Measurements from ENCODE around the gene AKR1A1.
"Not testable (repeated sequence)": the region's sequence is repeated elsewhere in the genome, so short reads cannot be mapped to it uniquely, and the experiment has no call there.

Gene AKR1A1

GRCh38 chr1:45513532-45514260 is 36.9 kb upstream of the AKR1A1 start:
- not testable (repeated sequence) for H3K4me1 ChIP-seq (ENCODE audit: control insufficient read depth, insufficient read depth, low read length); H3K27me3 ChIP-seq (replicated peaks; ENCODE audit: control insufficient read depth, insufficient read depth, low read length); H3K9me3 ChIP-seq (ENCODE audit: control insufficient read depth, low read length); H3K4me3 ChIP-seq (ENCODE audit: low read length); H3K9ac ChIP-seq (ENCODE audit: low read length)
- peak; percentile 49 for DNase-seq (ENCODE audit: low read depth)
- H3K36me3 ChIP-seq (ENCODE audit: control insufficient read depth, insufficient read depth, low read length, severe bottlenecking): peaks cover 93% of the 10 kb centered on the region

GRCh38 chr1:45516036-45516435 is 34.6 kb upstream of the AKR1A1 start:
- peaks cover 71% of the 10 kb centered on the region for H3K36me3 ChIP-seq (ENCODE audit: control insufficient read depth, insufficient read depth, low read length, severe bottlenecking)
- H3K27me3 ChIP-seq (replicated peaks; ENCODE audit: control insufficient read depth, insufficient read depth, low read length): no peaks in the 10 kb centered on the region
- H3K9me3 ChIP-seq (ENCODE audit: control insufficient read depth, low read length): no peaks in the 10 kb centered on the region
- H3K9ac ChIP-seq (ENCODE audit: low read length): no peak overlapping the region
- peaks cover 14% of the 10 kb centered on the region for H3K4me1 ChIP-seq (ENCODE audit: control insufficient read depth, insufficient read depth, low read length)
- DNase-seq (ENCODE audit: low read depth): no peak
- H3K4me3 ChIP-seq (ENCODE audit: low read length): no peak overlapping the region

- H3K4me3 ChIP-seq (ENCODE audit: low read length): no peak overlapping the region
- no peak for DNase-seq (ENCODE audit: low read depth)
- H3K4me1 ChIP-seq (ENCODE audit: control insufficient read depth, insufficient read depth, low read length): peaks cover 14% of the 10 kb centered on the region
- H3K36me3 ChIP-seq (ENCODE audit: control insufficient read depth, insufficient read depth, low read length, severe bottlenecking): peaks cover 67% of the 10 kb centered on the region
- no peaks in the 10 kb centered on the region for H3K9me3 ChIP-seq (ENCODE audit: control insufficient read depth, low read length)
- no peak overlapping the region for H3K9ac ChIP-seq (ENCODE audit: low read length)
- no peaks in the 10 kb centered on the region for H3K27me3 ChIP-seq (replicated peaks; ENCODE audit: control insufficient read depth, insufficient read depth, low read length)
Measured at GRCh38 chr1:45516465-45516864, 34.2 kb upstream of the AKR1A1 start.

GRCh38 chr1:45518366-45518765 is 32.3 kb upstream of the AKR1A1 start:
- not testable (repeated sequence) for H3K9ac ChIP-seq (ENCODE audit: low read length); H3K27me3 ChIP-seq (replicated peaks; ENCODE audit: control insufficient read depth, insufficient read depth, low read length); H3K4me3 ChIP-seq (ENCODE audit: low read length); DNase-seq (ENCODE audit: low read depth); H3K9me3 ChIP-seq (ENCODE audit: control insufficient read depth, low read length)
- peaks cover 22% of the 10 kb centered on the region for H3K4me1 ChIP-seq (ENCODE audit: control insufficient read depth, insufficient read depth, low read length)
- peaks cover 49% of the 10 kb centered on the region for H3K36me3 ChIP-seq (ENCODE audit: control insufficient read depth, insufficient read depth, low read length, severe bottlenecking)

- DNase-seq (ENCODE audit: low read depth): no peak
- Histone ChIP-seq H3K4me1 (ENCODE audit: control insufficient read depth, insufficient read depth, low read length) (peaks cover 22% of the 10 kb centered on the region), H3K36me3 (ENCODE audit: control insufficient read depth, insufficient read depth, low read length, severe bottlenecking) (peaks cover 44% of the 10 kb centered on the region), H3K27me3 (replicated peaks; ENCODE audit: control insufficient read depth, insufficient read depth, low read length) (no peaks in the 10 kb centered on the region), H3K4me3 (ENCODE audit: low read length) (peak overlapping the region; percentile 92), H3K9me3 (ENCODE audit: control insufficient read depth, low read length) (no peaks in the 10 kb centered on the region), H3K9ac (ENCODE audit: low read length) (peak overlapping the region; percentile 40)
Measured at GRCh38 chr1:45518910-45519309, 31.7 kb upstream of the AKR1A1 start.

- not testable (repeated sequence) for DNase-seq (ENCODE audit: low read depth)
- Histone ChIP-seq H3K4me3 (ENCODE audit: low read length) (peak overlapping the region; percentile 92), H3K36me3 (ENCODE audit: control insufficient read depth, insufficient read depth, low read length, severe bottlenecking) (peaks cover 35% of the 10 kb centered on the region)
Measured at GRCh38 chr1:45519774-45520173, 30.9 kb upstream of the AKR1A1 start.

GRCh38 chr1:45521413-45522323 is 29.0 kb upstream of the AKR1A1 start, which contains the start of gene PRDX1:
Gene PRDX1 (minus strand): TSS chr1:45521884. CDS start chr1:45519043, 2,841 bp downstream.
- H3K9ac ChIP-seq (ENCODE audit: low read length): peak within 1 kb of the TSS; percentile 94
- peak; percentile 98 for DNase-seq (ENCODE audit: low read depth)
- peaks cover 18% of the 10 kb centered on the region for H3K4me1 ChIP-seq (ENCODE audit: control insufficient read depth, insufficient read depth, low read length)
- peak within 1 kb of the TSS; percentile 92 for H3K4me3 ChIP-seq (ENCODE audit: low read length)
- H3K27me3 ChIP-seq (replicated peaks; ENCODE audit: control insufficient read depth, insufficient read depth, low read length): no peaks in the 10 kb centered on the region
- no peaks in the 10 kb centered on the region for H3K9me3 ChIP-seq (ENCODE audit: control insufficient read depth, low read length)
- peaks cover 18% of the 10 kb centered on the region for H3K36me3 ChIP-seq (ENCODE audit: control insufficient read depth, insufficient read depth, low read length, severe bottlenecking)

More at GRCh38 chr1:45519774-45520173, 30.9 kb upstream of the AKR1A1 start:
- not testable (repeated sequence) for H3K9me3 ChIP-seq (ENCODE audit: control insufficient read depth, low read length); H3K27me3 ChIP-seq (replicated peaks; ENCODE audit: control insufficient read depth, insufficient read depth, low read length)
- Histone ChIP-seq H3K4me1 (ENCODE audit: control insufficient read depth, insufficient read depth, low read length) (peaks cover 22% of the 10 kb centered on the region), H3K9ac (ENCODE audit: low read length) (peak overlapping the region; percentile 94)

- Histone ChIP-seq H3K4me1 (ENCODE audit: control insufficient read depth, insufficient read depth, low read length) (peaks cover 18% of the 10 kb centered on the region), H3K4me3 (ENCODE audit: low read length) (peak overlapping the region; percentile 92), H3K27me3 (replicated peaks; ENCODE audit: control insufficient read depth, insufficient read depth, low read length) (no peaks in the 10 kb centered on the region), H3K9ac (ENCODE audit: low read length) (peak overlapping the region; percentile 94), H3K9me3 (ENCODE audit: control insufficient read depth, low read length) (no peaks in the 10 kb centered on the region), H3K36me3 (ENCODE audit: control insufficient read depth, insufficient read depth, low read length, severe bottlenecking) (peaks cover 9% of the 10 kb centered on the region)
- DNase-seq (ENCODE audit: low read depth): no peak
Measured at GRCh38 chr1:45522324-45523104, 28.1 kb upstream of the AKR1A1 start.

GRCh38 chr1:45523516-45523915 is 27.1 kb upstream of the AKR1A1 start:
- H3K27me3 ChIP-seq (replicated peaks; ENCODE audit: control insufficient read depth, insufficient read depth, low read length); DNase-seq (ENCODE audit: low read depth); H3K36me3 ChIP-seq (ENCODE audit: control insufficient read depth, insufficient read depth, low read length, severe bottlenecking); H3K9me3 ChIP-seq (ENCODE audit: control insufficient read depth, low read length); H3K9ac ChIP-seq (ENCODE audit: low read length); H3K4me3 ChIP-seq (ENCODE audit: low read length): not testable (repeated sequence)
- peaks cover 18% of the 10 kb centered on the region for H3K4me1 ChIP-seq (ENCODE audit: control insufficient read depth, insufficient read depth, low read length)

GRCh38 chr1:45523975-45524374 is 26.7 kb upstream of the AKR1A1 start:
- not testable (repeated sequence) for H3K9ac ChIP-seq (ENCODE audit: low read length); DNase-seq (ENCODE audit: low read depth); H3K27me3 ChIP-seq (replicated peaks; ENCODE audit: control insufficient read depth, insufficient read depth, low read length); H3K9me3 ChIP-seq (ENCODE audit: control insufficient read depth, low read length); H3K4me3 ChIP-seq (ENCODE audit: low read length); H3K36me3 ChIP-seq (ENCODE audit: control insufficient read depth, insufficient read depth, low read length, severe bottlenecking)
- peaks cover 16% of the 10 kb centered on the region for H3K4me1 ChIP-seq (ENCODE audit: control insufficient read depth, insufficient read depth, low read length)
